Activated CD8-positive, alpha-beta T cell treated with anti-CD3 and anti-CD28 coated beads, Interleukin-2, amount 10 ng/mL, durations not matched to agents 7 days and 5 days (primary cell): ENCODE results near the gene FSTL4. TPM values are rescaled to one million over a fixed set of nuclear protein-coding genes. Genes with fewer than 3 reads are reported as not detected.

ENCODE experiments used
- ATAC-seq: fragments of 150-1000 bp; cut with Tn5 transposase; one replicate; pipeline ENCODE4 v1.10.0; 2021; ENCODE audit warnings: moderate library complexity
- CTCF ChIA-PET: fragments of 350-600 bp; sonication (Branson Sonifier 250); formaldehyde crosslinking; loops from one replicate; lab custom pipeline; 2021; ENCODE audit warnings: antibody characterized with exemption; lab: Charles Lee
- POLR2A ChIA-PET: fragments of 350-600 bp; sonication (Branson Sonifier 250); formaldehyde crosslinking; loops from one replicate; lab custom pipeline; 2021; ENCODE audit warnings: antibody characterized with exemption; lab: Charles Lee
- DNase-seq: peaks from one replicate; pipeline ENCODE4 v3.0.0-alpha.2; 2020
- H3K27ac Mint-ChIP-seq: one replicate; pipeline ENCODE4 v1.8.0; 2021; ENCODE audit warnings: mild to moderate bottlenecking, mixed read lengths
- H3K27me3 Mint-ChIP-seq: one replicate; pipeline ENCODE4 v1.8.0; 2021; ENCODE audit warnings: low read depth, mixed read lengths
- H3K36me3 Mint-ChIP-seq: one replicate; pipeline ENCODE4 v1.8.0; 2021; ENCODE audit warnings: low read depth, mixed read lengths
- H3K4me1 Mint-ChIP-seq: one replicate; pipeline ENCODE4 v1.8.0; 2021; ENCODE audit warnings: low read depth, mixed read lengths
- H3K4me3 Mint-ChIP-seq: one replicate; pipeline ENCODE4 v1.8.0; 2021; ENCODE audit warnings: mild to moderate bottlenecking, mixed read lengths
- H3K9me3 Mint-ChIP-seq: one replicate; pipeline ENCODE4 v1.8.0; 2022; ENCODE audit warnings: mixed read lengths; ENCODE audit not compliant: insufficient read depth
- total RNA-seq, 2 experiments: library from RNA; stranded (reverse); gene quantifications; one replicate each; pipeline ENCODE4 v1.2.3, GENCODE V29; 2021

Gene FSTL4
- total RNA-seq, 2 experiments from 2014 or later: not detected

DNA sequence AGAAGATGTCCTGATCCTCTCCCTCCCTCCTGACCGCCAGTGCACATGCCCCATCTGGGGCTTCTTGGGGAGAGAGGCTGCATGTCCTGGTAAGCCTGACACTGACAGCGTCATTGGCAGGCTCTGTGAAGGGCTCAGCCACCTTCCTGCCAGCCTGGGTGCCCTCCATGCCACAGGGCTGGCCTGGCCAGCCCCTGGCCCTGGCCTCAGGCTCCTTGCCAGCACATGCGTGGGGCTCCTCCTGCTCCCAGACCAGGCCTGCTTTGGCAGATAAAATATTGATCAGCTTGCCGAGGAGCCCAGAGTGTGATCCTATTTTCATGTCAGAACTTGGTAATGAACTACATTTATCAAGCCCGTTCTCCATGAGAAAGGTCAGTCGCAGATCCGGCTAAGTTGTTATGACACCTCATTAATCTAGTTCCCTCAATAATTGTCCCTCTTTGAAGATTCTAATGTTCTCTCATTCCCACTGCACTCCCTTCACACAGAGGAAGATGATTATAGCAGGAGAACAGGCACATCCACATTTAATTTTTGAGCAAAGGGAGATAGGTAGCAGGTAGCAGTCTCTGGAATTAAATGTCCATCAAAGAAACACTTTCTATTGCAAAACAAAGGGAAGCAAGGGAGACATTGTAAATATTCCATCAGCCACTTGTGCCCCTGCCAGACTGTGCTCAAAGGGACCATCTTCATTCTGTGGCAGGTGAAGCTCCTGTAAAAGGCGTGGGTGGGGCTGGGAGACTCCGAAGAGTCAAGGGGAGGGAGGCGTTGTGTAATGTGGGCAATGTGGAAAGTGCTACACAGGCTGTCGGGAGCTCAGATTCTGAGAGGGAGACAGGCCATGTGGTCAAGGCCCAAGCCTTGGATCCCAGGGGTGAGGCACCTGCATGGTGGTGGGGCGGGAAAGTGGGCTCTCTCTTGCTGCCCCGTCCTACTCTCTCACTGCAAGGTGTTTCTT is 288.6 kb downstream of the FSTL4 start:
- ATAC-seq (no peak), DNase-seq (no peak)
- peaks cover 6% of the 10 kb centered on the region for H3K4me1 Mint-ChIP-seq
- H3K9me3 Mint-ChIP-seq: no peaks in the 10 kb centered on the region
- no peaks in the 10 kb centered on the region for H3K27me3 Mint-ChIP-seq
- ChIA-PET POLR2A (interaction anchor here (1.2 kb wide), 1 partner anchor 13 kb away, joined by 4 read pairs; no protein-coding TSS in a partner anchor), CTCF (no interaction called here)
- no peak overlapping the region for H3K27ac Mint-ChIP-seq
- no peaks in the 10 kb centered on the region for H3K36me3 Mint-ChIP-seq
- no peak overlapping the region for H3K4me3 Mint-ChIP-seq

DNA sequence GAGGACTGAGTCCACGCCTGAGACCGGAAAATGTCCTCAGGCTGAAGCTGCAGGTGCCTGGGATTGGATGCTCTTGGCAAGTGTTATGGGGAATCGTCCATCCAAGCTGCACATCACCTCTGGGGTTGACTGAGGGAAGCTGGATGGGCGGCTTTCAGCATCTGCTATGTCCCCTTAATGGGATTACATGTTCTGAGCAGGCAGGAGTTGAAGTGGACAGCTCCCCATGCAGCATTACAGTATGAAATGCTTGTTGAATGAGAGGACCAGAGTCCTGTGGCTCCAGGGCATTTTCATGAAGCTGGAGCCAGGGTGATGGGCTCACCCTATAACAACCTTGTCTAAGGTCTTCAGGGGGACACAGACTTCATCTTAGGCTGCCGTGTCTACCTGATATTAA is 289.6 kb downstream of the FSTL4 start:
- no peaks in the 10 kb centered on the region for H3K27me3 Mint-ChIP-seq
- no peak for DNase-seq
- no peak for ATAC-seq
- CTCF ChIA-PET: no interaction called here
- H3K36me3 Mint-ChIP-seq: no peaks in the 10 kb centered on the region
- no peak overlapping the region for H3K27ac Mint-ChIP-seq
- peaks cover 6% of the 10 kb centered on the region for H3K4me1 Mint-ChIP-seq
- POLR2A ChIA-PET: interaction anchor here (1.2 kb wide), 1 partner anchor 12 kb away, joined by 4 read pairs; no protein-coding TSS in a partner anchor
- H3K9me3 Mint-ChIP-seq: no peaks in the 10 kb centered on the region
- no peak overlapping the region for H3K4me3 Mint-ChIP-seq

DNA sequence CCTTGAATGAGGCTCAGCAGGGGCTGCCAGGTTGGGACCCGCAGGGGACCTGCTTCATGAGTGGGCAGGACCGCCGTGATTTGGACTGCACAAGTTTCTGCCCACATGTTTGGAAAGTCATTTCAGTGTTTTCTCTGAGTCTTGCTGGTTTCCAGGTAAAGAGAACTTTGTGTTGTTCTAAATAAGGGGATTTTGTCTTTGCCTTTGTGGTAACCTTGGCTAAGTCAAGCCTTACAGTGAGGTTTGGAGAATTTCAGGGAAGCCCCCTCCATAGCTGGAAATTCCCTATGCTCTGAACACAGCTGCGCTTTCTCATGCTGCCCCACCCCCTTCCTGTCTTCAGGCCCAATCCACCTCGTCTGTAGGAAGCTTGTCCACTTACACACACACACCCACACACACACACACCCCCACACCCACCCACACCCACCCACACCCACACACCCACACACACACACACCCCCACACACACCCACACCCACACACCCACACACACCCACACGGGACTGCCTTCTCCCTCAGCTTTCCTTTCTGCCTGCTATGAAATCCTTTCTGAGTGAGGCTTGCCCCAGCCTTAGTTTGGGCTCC is 290.4 kb downstream of the FSTL4 start:
- Mint-ChIP-seq H3K27ac (no peak overlapping the region), H3K36me3 (no peaks in the 10 kb centered on the region), H3K9me3 (no peaks in the 10 kb centered on the region), H3K27me3 (no peaks in the 10 kb centered on the region), H3K4me1 (peaks cover 6% of the 10 kb centered on the region), H3K4me3 (no peak overlapping the region)
- POLR2A ChIA-PET: no interaction called here
- CTCF ChIA-PET: no interaction called here
- ATAC-seq: no peak
- DNase-seq: no peak

DNA sequence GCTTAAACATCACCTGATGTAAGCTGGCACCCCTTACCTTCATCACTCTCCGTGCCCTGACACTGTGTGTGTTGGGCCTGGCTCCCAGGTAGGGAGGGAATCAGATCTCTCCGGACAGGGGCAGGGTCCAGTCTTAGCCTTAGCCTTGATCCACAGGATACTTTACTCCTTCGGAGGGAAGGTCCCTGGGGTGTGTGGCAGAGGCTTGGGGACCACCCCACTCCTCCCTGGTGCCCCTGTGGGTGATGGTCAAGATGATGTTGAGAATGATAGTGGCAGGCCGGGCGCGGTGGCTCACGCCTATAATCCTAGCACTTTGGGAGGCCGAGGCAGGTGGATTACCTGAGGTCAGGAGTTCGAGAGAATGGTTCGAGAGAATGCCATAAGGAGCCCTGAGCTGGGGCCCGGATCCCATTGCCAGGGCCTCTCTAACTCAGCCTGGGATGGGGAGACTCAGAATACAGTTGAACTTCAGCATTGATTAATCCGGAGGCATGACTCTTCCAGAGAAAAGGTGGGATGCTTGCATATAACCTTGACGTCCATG is 291.0 kb downstream of the FSTL4 start:
- H3K4me1 Mint-ChIP-seq: peaks cover 6% of the 10 kb centered on the region

DNA sequence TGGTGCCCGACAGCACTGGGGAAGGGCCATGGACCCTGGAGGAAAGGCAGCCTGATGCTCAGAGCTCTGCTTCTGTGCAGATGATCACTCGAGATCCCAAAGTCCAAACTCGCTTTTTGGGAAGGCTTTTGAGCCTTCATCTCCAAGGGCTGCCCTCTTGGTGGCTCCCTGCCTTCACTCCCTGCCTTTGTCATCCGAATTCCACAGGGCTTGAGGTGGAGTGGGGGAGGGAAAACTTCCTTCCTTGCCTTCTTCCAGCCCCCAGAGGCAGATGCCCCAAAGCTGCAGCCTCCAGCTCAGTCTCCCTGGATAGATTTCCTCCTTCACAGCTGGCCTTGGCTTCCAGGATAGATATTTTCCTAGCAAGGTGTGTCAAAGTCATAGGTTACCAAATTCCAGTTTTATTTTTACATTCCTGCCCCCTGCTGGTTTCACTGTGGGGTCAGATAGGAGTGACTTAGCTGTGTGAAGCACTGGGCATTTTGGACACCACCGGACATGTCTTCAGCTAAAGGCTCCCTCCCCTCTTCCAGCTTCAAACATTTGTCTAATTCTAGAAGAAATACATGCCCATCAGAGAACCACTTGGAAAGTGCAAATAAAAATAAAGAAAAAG is 292.3 kb downstream of the FSTL4 start:
- no peak overlapping the region for H3K4me3 Mint-ChIP-seq
- no peaks in the 10 kb centered on the region for H3K9me3 Mint-ChIP-seq
- no peak for ATAC-seq
- H3K27me3 Mint-ChIP-seq: no peaks in the 10 kb centered on the region
- ChIA-PET CTCF (interaction anchor here (1.0 to 1.8 kb wide), 5 partner anchors 11 to 210 kb away, joined by 3 to 4 read pairs (median 3); no protein-coding TSS in a partner anchor), POLR2A (interaction anchor here (1.0 kb wide), 1 partner anchor 207 kb away, joined by 3 read pairs; no protein-coding TSS in a partner anchor)
- peaks cover 6% of the 10 kb centered on the region for H3K4me1 Mint-ChIP-seq
- no peak for DNase-seq
- H3K36me3 Mint-ChIP-seq: no peaks in the 10 kb centered on the region
- no peak overlapping the region for H3K27ac Mint-ChIP-seq

More for the DNA sequence above, 291.0 kb downstream of the FSTL4 start:
- no peaks in the 10 kb centered on the region for H3K27me3 Mint-ChIP-seq
- no peak overlapping the region for H3K27ac Mint-ChIP-seq
- H3K4me3 Mint-ChIP-seq: no peak overlapping the region
- DNase-seq (no peak), ATAC-seq (no peak)
- H3K36me3 Mint-ChIP-seq: no peaks in the 10 kb centered on the region
- CTCF ChIA-PET: no interaction called here
- POLR2A ChIA-PET: no interaction called here
- no peaks in the 10 kb centered on the region for H3K9me3 Mint-ChIP-seq

DNA sequence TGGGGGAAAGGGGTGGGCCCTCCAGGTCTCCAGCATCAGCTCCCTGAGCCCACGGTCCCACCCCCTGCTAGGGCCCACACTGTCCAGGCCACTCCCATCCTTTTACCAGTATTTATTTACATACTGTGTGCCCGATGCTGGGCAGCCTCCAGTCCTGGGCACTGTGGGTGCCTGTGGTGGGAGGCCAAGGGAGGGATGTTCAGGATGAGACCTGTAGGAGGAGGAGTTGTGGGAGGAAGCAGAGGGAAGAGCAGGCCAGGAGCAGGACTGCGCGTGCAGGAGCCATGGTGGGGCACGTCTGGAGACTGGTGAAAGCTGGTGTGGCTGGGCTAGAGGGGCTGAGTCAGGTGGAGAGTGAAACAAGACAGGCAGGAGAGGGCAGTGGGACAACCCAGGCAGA is 293.1 kb downstream of the FSTL4 start:
- no peak overlapping the region for H3K27ac Mint-ChIP-seq
- ATAC-seq (no peak), DNase-seq (no peak)
- peaks cover 6% of the 10 kb centered on the region for H3K4me1 Mint-ChIP-seq
- H3K36me3 Mint-ChIP-seq: no peaks in the 10 kb centered on the region
- H3K9me3 Mint-ChIP-seq: no peaks in the 10 kb centered on the region
- no peaks in the 10 kb centered on the region for H3K27me3 Mint-ChIP-seq
- CTCF ChIA-PET: interaction anchor here (1.1 to 1.8 kb wide), 3 partner anchors 12 to 105 kb away, joined by 3 to 4 read pairs (median 3); no protein-coding TSS in a partner anchor
- no peak overlapping the region for H3K4me3 Mint-ChIP-seq
- POLR2A ChIA-PET: no interaction called here

DNA sequence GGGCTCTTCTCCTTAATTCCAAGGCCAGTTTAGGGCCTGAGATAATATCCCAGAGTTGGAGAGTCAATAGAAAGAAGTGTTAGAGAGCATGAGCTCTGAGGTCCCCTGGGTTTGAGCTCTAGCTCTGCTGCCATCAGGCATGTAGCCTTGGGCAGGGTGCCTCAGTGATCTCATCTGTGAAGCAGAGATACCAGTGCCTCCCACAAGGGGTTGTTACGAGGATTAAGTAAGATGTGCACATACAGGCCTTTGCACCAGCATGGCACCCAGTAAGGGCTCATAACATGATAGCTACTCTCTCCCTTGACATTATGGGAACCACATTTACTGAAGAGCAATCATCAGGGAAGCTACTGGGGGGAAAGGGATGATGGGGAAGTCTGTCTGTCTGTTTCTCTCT is 294.8 kb downstream of the FSTL4 start:
- H3K9me3 Mint-ChIP-seq: no peaks in the 10 kb centered on the region
- H3K4me1 Mint-ChIP-seq: peaks cover 6% of the 10 kb centered on the region
- DNase-seq (no peak), ATAC-seq (no peak)
- no peak overlapping the region for H3K27ac Mint-ChIP-seq
- ChIA-PET CTCF (interaction anchor here (0.7 to 1.7 kb wide), 3 partner anchors 13 to 143 kb away, joined by 3 to 4 read pairs (median 4); no protein-coding TSS in a partner anchor), POLR2A (no interaction called here)
- no peaks in the 10 kb centered on the region for H3K27me3 Mint-ChIP-seq
- H3K4me3 Mint-ChIP-seq: no peak overlapping the region
- H3K36me3 Mint-ChIP-seq: no peaks in the 10 kb centered on the region

DNA sequence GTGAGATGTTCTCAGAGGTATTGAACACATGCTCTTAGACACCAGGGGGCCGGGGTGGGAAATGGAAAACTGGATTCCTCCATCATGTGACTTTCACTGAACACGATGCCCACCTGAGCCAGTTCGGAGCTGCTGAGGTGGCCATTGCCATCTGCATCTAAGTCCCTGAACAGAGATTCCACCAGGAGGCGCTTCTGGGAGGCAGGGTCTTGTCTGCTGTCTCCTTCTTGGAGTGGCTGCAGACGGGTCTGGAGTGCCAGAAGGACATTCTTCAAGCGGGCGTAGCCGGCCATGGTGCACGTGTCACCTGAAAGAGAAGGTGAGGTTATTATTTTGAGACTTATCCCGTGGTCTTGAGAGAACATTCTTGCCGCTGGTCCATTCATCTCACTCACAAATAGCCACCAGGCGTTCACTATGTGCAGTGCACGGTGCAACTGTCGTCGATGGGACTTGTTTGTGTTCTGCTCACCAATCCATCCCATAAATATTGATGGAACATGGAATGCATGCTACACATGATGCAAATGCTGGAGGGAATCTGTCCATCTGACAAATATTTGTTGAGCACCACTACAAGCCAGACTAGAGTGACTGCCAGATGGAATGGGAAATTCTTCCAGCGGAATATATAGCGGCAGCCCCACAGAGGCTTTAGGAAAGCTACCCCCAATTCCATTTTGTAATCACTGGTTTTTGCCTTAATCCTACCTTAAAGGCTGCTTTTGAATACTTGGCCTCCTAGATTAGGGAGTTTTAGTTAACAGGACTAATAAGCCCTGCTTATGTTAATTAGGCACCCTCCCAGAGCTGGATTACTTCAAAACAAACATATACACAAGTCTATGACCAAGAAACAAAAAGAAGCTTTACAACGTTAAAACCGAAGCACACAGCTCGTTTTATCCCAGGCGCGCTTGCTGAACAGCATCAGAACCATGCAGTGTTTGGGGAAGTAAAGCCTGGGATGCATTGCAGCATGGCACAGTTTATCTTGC is 295.7 kb downstream of the FSTL4 start:
- no peaks in the 10 kb centered on the region for H3K36me3 Mint-ChIP-seq
- no peak overlapping the region for H3K27ac Mint-ChIP-seq
- peaks cover 4% of the 10 kb centered on the region for H3K4me1 Mint-ChIP-seq
- no peaks in the 10 kb centered on the region for H3K9me3 Mint-ChIP-seq
- no peak overlapping the region for H3K4me3 Mint-ChIP-seq
- ATAC-seq: no peak
- POLR2A ChIA-PET: no interaction called here
- no peak for DNase-seq
- no peaks in the 10 kb centered on the region for H3K27me3 Mint-ChIP-seq
- CTCF ChIA-PET: interaction anchor here (1.5 to 1.7 kb wide), 2 partner anchors 12 to 30 kb away, joined by 3 to 4 read pairs; no protein-coding TSS in a partner anchor

DNA sequence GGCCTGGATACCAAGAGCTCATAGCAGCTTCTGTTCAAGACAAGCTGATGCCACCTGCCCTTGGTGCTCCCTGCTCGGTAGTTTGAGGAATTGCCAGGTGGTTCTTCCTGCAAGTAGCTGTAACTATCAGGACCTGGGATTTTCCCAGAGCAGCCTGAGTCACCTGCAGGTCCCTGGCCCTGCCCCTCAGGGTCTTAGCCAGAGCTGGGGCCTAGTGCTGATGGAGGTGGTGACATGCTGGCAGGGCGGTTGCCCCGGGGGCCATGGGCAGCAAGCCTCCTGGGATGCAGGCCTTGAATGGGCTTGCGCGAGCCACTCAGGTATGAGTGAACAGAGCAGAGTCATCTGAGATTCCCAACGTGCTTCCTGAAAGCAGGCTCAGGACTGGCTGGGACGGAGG is 298.3 kb downstream of the FSTL4 start:
- ChIA-PET POLR2A (no interaction called here), CTCF (no interaction called here)
- ATAC-seq (no peak), DNase-seq (no peak)
- H3K27me3 Mint-ChIP-seq: peaks cover 2% of the 10 kb centered on the region
- no peak overlapping the region for H3K4me3 Mint-ChIP-seq
- no peaks in the 10 kb centered on the region for H3K9me3 Mint-ChIP-seq
- no peak overlapping the region for H3K27ac Mint-ChIP-seq
- H3K36me3 Mint-ChIP-seq: no peaks in the 10 kb centered on the region
- H3K4me1 Mint-ChIP-seq: no peaks in the 10 kb centered on the region

DNA sequence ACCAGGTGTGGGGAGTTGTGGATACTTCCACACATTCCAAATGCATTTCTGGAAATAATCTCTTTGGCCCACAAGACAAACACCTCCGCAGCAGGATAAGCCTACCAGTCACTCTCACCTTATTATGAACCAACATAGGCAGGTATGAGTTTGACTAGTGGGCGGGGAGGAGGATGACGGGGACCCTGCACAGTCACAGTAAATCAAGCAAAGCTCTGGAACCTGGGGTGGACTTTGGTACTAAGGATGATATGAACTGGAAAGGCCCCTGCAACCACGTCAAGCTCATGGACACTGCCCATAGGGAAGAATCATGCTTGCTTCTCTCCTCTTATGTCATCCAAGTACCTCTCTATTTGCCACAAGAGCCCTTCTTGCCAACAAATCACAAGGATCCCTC is 301.2 kb downstream of the FSTL4 start:
- DNase-seq: no peak
- CTCF ChIA-PET: no interaction called here

More for the DNA sequence above, 301.2 kb downstream of the FSTL4 start:
- no peak for ATAC-seq
- POLR2A ChIA-PET: interaction anchor here (1.0 kb wide), 1 partner anchor 12 kb away, joined by 4 read pairs; no protein-coding TSS in a partner anchor
- H3K27ac Mint-ChIP-seq: no peak overlapping the region
- H3K9me3 Mint-ChIP-seq: no peaks in the 10 kb centered on the region
- H3K4me3 Mint-ChIP-seq: no peak overlapping the region
- peaks cover 3% of the 10 kb centered on the region for H3K27me3 Mint-ChIP-seq
- H3K36me3 Mint-ChIP-seq: no peaks in the 10 kb centered on the region
- no peaks in the 10 kb centered on the region for H3K4me1 Mint-ChIP-seq
